ENCODE results near the gene PCDHGA1. TPM values are rescaled to one million over a fixed set of nuclear protein-coding genes. Genes with fewer than 3 reads are reported as not detected.

Gene PCDHGA1
- total RNA-seq, 6 experiments from 2014 or later = 0.04 to 0.18 (median 0.12) TPM; not detected in 1

GRCh38 chr5:141494761-141495452 lies 164.6 kb downstream of the PCDHGA1 start:
- Histone ChIP-seq H3K27me3 (no peaks in the 10 kb centered on the region), H3K36me3 (no peaks in the 10 kb centered on the region), H3K9me3 (no peaks in the 10 kb centered on the region), H3K27ac (no peak overlapping the region), H3K4me1 (peaks cover 0 to 13% (median 0%) of the 10 kb centered on the region in 4 donors), H3K4me3 (no peak overlapping the region)
- ATAC-seq = no peak
- intact Hi-C loops (cut with DNase I) = no loop called here
- no peak for TF ChIP-seq CTCF (IDR thresholded peaks at IDR 0.05)
- no peak for DNase-seq
- 52% methylated on average over 4 of the region's 22 CpGs for WGBS (ENCODE audit: insufficient coverage, low coverage, low lambda C conversion rate, missing lambda C conversion rate)

GRCh38 chr5:141495453-141495811 lies 165.1 kb downstream of the PCDHGA1 start:
- Histone ChIP-seq H3K9me3 (no peaks in the 10 kb centered on the region), H3K27ac (no peak overlapping the region), H3K27me3 (no peaks in the 10 kb centered on the region), H3K4me1 (peaks cover 0 to 13% (median 0%) of the 10 kb centered on the region in 4 donors), H3K4me3 (no peak overlapping the region), H3K36me3 (no peaks in the 10 kb centered on the region)
- TF ChIP-seq POLR2A (IDR thresholded peaks at IDR 0.05) = no peak
- no peak for TF ChIP-seq CTCF (IDR thresholded peaks at IDR 0.05)
- intact Hi-C loops (cut with DNase I) = no loop called here
- 74% methylated on average over 7 of the region's 8 CpGs for WGBS (ENCODE audit: insufficient coverage, low coverage, low lambda C conversion rate, missing lambda C conversion rate)
- DNase-seq (no peak), ATAC-seq (no peak)

GRCh38 chr5:141496038-141496437 lies 165.7 kb downstream of the PCDHGA1 start:
- WGBS (ENCODE audit: insufficient coverage, low coverage, low lambda C conversion rate, missing lambda C conversion rate) = 64% methylated on average over 2 of the region's 4 CpGs
- H3K36me3 ChIP-seq = no peaks in the 10 kb centered on the region
- H3K27me3 ChIP-seq = no peaks in the 10 kb centered on the region
- no peak for TF ChIP-seq CTCF (IDR thresholded peaks at IDR 0.05)
- TF ChIP-seq POLR2A (IDR thresholded peaks at IDR 0.05) = no peak
- H3K4me3 ChIP-seq = no peak overlapping the region
- H3K27ac ChIP-seq = no peak overlapping the region
- ATAC-seq = no peak
- peaks cover 0 to 13% (median 0%) of the 10 kb centered on the region in 4 donors for H3K4me1 ChIP-seq
- DNase-seq = no peak
- intact Hi-C loops (cut with DNase I) = no loop called here
- H3K9me3 ChIP-seq = no peaks in the 10 kb centered on the region

GRCh38 chr5:141501761-141502160 lies 171.4 kb downstream of the PCDHGA1 start:
- Histone ChIP-seq H3K27ac (no peak overlapping the region), H3K27me3 (no peaks in the 10 kb centered on the region), H3K4me1 (no peaks in the 10 kb centered on the region), H3K36me3 (no peaks in the 10 kb centered on the region), H3K4me3 (no peak overlapping the region), H3K9me3 (no peaks in the 10 kb centered on the region)
- no peak for DNase-seq
- ATAC-seq = no peak
- intact Hi-C loops (cut with DNase I) = no loop called here
- 74% methylated on average over 7 of the region's 7 CpGs for WGBS (ENCODE audit: insufficient coverage, low coverage, low lambda C conversion rate, missing lambda C conversion rate)
- TF ChIP-seq POLR2A (IDR thresholded peaks at IDR 0.05) (no peak), CTCF (IDR thresholded peaks at IDR 0.05) (no peak)

Data from right lobe of liver (tissue), 6 donors.